Right lobe of liver (tissue), 6 donors: ENCODE data around the gene MFN2. TPM values are rescaled to one million over a fixed set of nuclear protein-coding genes. Genes with fewer than 3 reads are reported as not detected.
A peak's percentile ranks its signal among the peaks of the same experiment; 100 is the strongest.

Experiments used
- ATAC-seq, 4 donors: fragments of 200-7000 bp; cut with Tn5 transposase; one replicate each; pipeline ENCODE4 v1.9.1; 2020; ENCODE audit warnings: mild to moderate bottlenecking in 4 of 4, moderate library complexity in 4 of 4
- DNase-seq, 3 donors: peaks; one replicate each; pipeline ENCODE4 v3.0.0-alpha.2; 2020
- H3K27ac ChIP-seq, 3 donors: fragments of 200-600 bp; one replicate each; pipeline ENCODE4 v1.8.0; 2022
- H3K27me3 ChIP-seq, 2 donors: fragments of 200-600 bp; one replicate each; pipeline ENCODE4 v1.8.0; 2022
- H3K36me3 ChIP-seq, 4 donors: fragments of 200-600 bp; sonication (generic) in 1 of 4; one replicate each; pipeline versions ENCODE4 v1.5.1 to v1.8.0; 2017 to 2022; ENCODE audit warnings: control low read depth in 1 of 4
- H3K4me1 ChIP-seq, 4 donors: fragments of 200-600 bp; sonication (generic) in 1 of 4; one replicate each; pipeline versions ENCODE4 v1.5.1 to v1.8.0; 2017 to 2022; ENCODE audit warnings: control low read depth in 1 of 4
- H3K4me3 ChIP-seq, 3 donors: fragments of 200-600 bp; one replicate each; pipeline ENCODE4 v1.8.0; 2022
- H3K9me3 ChIP-seq, 4 donors: fragments of 200-600 bp; sonication (generic) in 1 of 4; one replicate each; pipeline versions ENCODE4 v1.5.1 to v1.8.0; 2017 to 2022; ENCODE audit warnings: control low read depth in 1 of 4
- POLR2A ChIP-seq: fragments of 450-650 bp; IDR thresholded peaks from one replicate; pipeline ENCODE4 v1.6.1; 2017; ENCODE audit warnings: antibody characterized with exemption, mild to moderate bottlenecking
- WGBS: methylation state at CpG from one replicate; pipeline ENCODE4 v1.1.6; 2018; ENCODE audit warnings: low coverage, low lambda C conversion rate; ENCODE audit not compliant: insufficient coverage; ENCODE audit errors: missing lambda C conversion rate; 5-methylcytosine and 5-hydroxymethylcytosine counted together
- intact Hi-C, 2 donors: fragments of 100-400 bp; cut with DNase I; formaldehyde crosslinking; loops; one replicate each; pipeline versions ENCODE4 v1.11.2 to v1.14.1; 2022
- total RNA-seq, 6 experiments: library from RNA; depleted of rRNA in 2 of 6; stranded (reverse); fragments of >200 nt in 2 of 6; fragmentation: NEBNext Ultra II Directional in 3 of 6; extraction: Animal tissue kit (Norgen Biotek cat#: 25700) in 3 of 6; gene quantifications; one replicate each; pipeline versions ENCODE4 v1.1.0 to v1.2.4, GENCODE V29; 2016 to 2023
- TF ChIP-seq, protein P1 (sequence below), 4 donors: fragments of 200-600 bp in 3 of 4; fragments of 450-650 bp in 1 of 4; IDR thresholded peaks; one replicate each; pipeline versions ENCODE4 v1.5.1 to v1.8.0; 2016 to 2022; ENCODE audit warnings: antibody characterized with exemption in 4 of 4, mild to moderate bottlenecking in 2 of 4
- donor health status: DM: no; HTN: yes; CAD: no.
- donor health status: DM: no; HTN: no; CAD: no.
- donor health status: DM: no; HTN: no; CAD: no.
- donor health status: DM: no; HTN: yes; CAD: no.
- donor health status: DM: no; HTN: yes; CAD: no.

Gene MFN2
- total RNA-seq, 6 experiments from 2014 or later = 46.2 to 64.0 (median 61.7) TPM

DNA sequence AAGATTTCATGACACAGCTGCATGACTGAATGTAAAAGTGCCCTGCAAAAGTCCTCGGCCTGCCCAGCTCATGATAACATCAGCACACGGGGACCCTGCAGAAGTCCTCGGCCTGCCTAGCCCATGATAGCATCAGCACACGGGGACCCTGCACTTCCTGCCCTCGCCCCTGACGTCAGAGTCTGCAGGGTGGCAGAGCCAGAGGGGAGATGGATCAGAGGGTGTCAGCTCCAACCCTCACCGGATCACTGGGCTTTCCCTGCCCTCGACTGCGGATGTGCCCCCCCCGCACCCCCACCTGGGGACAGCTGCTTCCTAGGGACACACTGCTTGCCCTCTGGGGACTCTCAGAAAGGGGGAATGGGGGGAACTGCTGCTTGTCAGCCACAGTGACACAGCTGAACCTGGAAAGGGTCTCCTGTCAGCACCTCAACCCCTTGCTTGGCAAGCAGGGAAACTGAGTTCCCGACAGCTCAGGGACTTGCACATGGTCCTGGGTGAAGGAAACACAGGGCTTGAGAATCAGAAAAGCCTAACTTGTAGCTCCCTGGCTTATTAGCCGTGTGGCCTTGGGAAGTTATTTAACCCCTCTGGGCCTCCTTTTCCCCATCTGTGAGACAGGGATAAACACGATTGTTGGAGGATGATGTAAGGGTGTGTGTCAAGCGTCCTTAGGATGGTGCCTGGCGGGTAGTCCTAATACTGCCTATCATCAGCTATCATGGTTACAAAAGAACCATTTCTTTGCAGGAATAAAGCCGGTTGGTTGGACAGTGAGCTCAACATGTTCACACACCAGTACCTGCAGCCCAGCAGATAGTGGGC lies 30.7 kb downstream of the MFN2 start:
- Histone ChIP-seq H3K36me3 (peaks cover 0 to 59% (median 26%) of the 10 kb centered on the region in 4 donors), H3K27me3 (no peaks in the 10 kb centered on the region), H3K27ac (no peak overlapping the region), H3K4me1 (no peaks in the 10 kb centered on the region), H3K4me3 (no peak overlapping the region), H3K9me3 (no peaks in the 10 kb centered on the region)
- DNase-seq = no peak
- intact Hi-C loops = no loop called here
- TF ChIP-seq POLR2A = no peak
- TF ChIP-seq, protein P1, sequence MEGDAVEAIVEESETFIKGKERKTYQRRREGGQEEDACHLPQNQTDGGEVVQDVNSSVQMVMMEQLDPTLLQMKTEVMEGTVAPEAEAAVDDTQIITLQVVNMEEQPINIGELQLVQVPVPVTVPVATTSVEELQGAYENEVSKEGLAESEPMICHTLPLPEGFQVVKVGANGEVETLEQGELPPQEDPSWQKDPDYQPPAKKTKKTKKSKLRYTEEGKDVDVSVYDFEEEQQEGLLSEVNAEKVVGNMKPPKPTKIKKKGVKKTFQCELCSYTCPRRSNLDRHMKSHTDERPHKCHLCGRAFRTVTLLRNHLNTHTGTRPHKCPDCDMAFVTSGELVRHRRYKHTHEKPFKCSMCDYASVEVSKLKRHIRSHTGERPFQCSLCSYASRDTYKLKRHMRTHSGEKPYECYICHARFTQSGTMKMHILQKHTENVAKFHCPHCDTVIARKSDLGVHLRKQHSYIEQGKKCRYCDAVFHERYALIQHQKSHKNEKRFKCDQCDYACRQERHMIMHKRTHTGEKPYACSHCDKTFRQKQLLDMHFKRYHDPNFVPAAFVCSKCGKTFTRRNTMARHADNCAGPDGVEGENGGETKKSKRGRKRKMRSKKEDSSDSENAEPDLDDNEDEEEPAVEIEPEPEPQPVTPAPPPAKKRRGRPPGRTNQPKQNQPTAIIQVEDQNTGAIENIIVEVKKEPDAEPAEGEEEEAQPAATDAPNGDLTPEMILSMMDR (IDR thresholded peaks at IDR 0.05) = no peak
- WGBS = 79% methylated on average over 4 of the region's 16 CpGs
- no peak for ATAC-seq

DNA sequence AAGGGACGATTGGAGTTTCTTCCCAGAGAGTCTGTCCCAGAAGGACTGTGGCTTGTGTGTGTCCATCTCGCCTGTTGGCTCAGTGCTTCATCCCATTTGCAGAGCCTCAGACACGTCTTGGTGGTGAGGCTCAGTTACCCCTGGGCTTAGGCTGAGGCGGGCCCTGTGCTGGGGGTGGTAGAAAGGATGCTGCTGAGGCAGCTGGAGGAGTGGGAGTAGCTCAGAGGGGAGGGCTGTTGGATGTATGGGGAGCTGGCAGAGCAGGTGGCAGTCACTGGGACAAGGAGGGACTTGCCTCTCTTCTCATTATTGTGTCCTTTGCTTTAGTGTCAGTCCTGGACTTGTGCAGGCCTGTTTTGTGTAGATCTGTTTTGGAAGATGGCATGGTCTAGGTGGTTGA lies 31.8 kb downstream of the MFN2 start:
- no peak overlapping the region for H3K4me3 ChIP-seq
- H3K36me3 ChIP-seq = peaks cover 0 to 49% (median 20%) of the 10 kb centered on the region in 4 donors
- intact Hi-C loops = no loop called here
- no peak overlapping the region for H3K27ac ChIP-seq
- no peak for TF ChIP-seq POLR2A
- TF ChIP-seq, protein P1 (IDR thresholded peaks at IDR 0.05) = no peak
- DNase-seq (no peak), ATAC-seq (peak in 1 of 4 donors; percentile 12)
- WGBS = 96% methylated on average over 4 of the region's 4 CpGs
- no peaks in the 10 kb centered on the region for H3K4me1 ChIP-seq
- H3K27me3 ChIP-seq = no peaks in the 10 kb centered on the region
- H3K9me3 ChIP-seq = no peaks in the 10 kb centered on the region

DNA sequence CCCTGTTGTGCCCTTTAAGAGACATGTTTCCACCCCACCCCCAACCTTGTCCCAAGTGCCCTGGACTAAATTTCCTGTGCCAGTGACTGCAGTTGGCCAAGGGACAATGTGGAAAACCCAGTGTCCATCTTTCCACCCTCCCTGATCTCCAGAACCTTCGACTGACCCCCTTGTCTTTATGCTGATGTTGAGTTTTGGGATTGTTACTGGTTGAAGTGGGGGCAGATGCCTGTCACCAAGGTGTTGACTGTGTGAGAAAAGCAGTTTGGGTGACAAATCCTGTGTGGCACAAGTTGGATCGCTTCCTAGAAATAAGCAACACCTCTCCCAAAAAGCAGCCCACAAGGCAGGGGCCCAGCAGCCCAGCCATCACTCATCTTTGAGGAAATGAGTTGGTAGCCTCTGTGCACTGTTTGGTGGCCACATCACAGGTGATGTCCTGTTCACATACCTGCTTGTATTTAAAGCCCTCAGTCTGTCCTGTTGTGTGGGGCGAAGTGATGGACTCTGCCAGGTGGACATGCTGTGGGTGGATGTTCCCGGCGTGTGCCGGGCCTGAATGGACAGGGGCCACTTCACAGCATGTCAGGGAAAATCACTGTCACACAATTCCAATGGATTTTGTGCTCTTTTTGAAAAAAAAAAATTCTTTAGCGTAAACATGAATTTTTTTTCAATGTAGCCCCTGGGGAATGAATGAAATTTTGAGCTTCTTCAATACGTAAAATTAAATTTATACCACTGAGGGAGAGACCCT lies 32.5 kb downstream of the MFN2 start:
- Histone ChIP-seq H3K27me3 (no peaks in the 10 kb centered on the region), H3K36me3 (peaks cover 0 to 42% (median 15%) of the 10 kb centered on the region in 4 donors), H3K9me3 (no peaks in the 10 kb centered on the region), H3K27ac (no peak overlapping the region), H3K4me3 (no peak overlapping the region), H3K4me1 (no peaks in the 10 kb centered on the region)
- TF ChIP-seq, protein P1 (IDR thresholded peaks at IDR 0.05) = no peak
- no peak for TF ChIP-seq POLR2A
- DNase-seq = no peak
- peak in 1 of 4 donors; percentile 12 for ATAC-seq
- intact Hi-C loops = no loop called here
- 58% methylated on average over 6 of the region's 8 CpGs for WGBS

DNA sequence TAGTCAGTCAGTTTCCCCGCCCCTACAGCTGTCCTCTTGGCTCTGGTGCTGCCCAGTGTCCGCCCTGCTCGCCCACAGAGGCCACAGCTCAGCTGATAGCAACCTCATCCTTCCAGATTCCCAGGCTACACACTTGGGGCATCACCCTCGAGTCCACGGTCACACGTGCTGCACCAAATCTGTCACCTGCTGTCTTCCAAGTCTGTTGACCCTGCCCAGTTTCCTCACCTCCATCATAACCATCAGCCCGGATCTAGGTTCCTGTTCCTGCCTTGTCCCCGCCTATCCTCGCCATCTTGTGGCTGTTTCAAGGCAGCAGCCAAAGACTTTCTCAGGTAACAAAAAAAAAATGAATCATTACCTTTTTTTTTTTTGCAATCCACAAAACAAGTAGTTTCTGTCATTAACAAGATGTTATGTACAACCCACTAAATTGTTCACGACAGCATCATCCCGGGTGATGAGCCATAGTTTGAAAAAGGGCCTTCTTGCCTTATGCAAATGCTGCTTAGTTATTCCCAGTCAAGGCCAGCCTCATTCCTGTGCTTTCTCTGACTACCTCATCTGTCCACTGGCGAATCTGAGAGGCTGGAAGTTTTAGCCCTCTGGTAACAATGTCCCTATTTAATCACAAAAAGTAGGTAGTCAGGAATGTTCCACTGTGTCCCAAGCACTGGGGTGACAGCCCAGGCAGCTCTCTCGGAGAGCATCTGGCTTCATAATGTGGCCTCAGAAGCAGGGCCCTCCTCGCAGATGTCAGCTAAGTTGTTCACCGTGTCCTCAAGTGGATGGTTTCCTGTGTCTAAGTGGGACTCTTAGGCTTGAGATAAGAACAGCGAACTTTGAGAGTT lies 34.1 kb downstream of the MFN2 start:
- ATAC-seq (no peak), DNase-seq (no peak)
- WGBS = 77% methylated on average over 16 of the region's 16 CpGs
- TF ChIP-seq, protein P1 (IDR thresholded peaks at IDR 0.05) = no peak
- TF ChIP-seq POLR2A = no peak
- H3K9me3 ChIP-seq = no peaks in the 10 kb centered on the region
- H3K27ac ChIP-seq = no peak overlapping the region
- peaks cover 0 to 40% (median 14%) of the 10 kb centered on the region in 4 donors for H3K36me3 ChIP-seq
- no peaks in the 10 kb centered on the region for H3K27me3 ChIP-seq
- no peak overlapping the region for H3K4me3 ChIP-seq
- intact Hi-C loops = no loop called here
- peaks cover 0 to 5% (median 0%) of the 10 kb centered on the region in 4 donors for H3K4me1 ChIP-seq
